IMR-90 (cell line): ENCODE measurements around the gene BLVRB. TPM values are rescaled to one million over a fixed set of nuclear protein-coding genes. Genes with fewer than 3 reads are reported as not detected.

Experiments used
- ATAC-seq: fragments of 200-7000 bp; cut with Tn5 transposase; 2 replicates; pipeline ENCODE4 v1.9.1; 2020; ENCODE audit warnings: low read depth, mild to moderate bottlenecking, moderate library complexity
- BruUV-seq: library from RNA; stranded (reverse); fragments of 400-500 nt; replicated peaks from 2 replicates; lab custom pipeline; 2021; lab: Mats Ljungman, UMichigan
- CTCF ChIA-PET: fragments of 300-600 bp; formaldehyde crosslinking; extraction: SDS; loops from one replicate; lab custom pipeline; 2021; ENCODE audit warnings: antibody characterized with exemption; lab: Yijun Ruan, JAX
- POLR2A ChIA-PET: fragments of 300-600 bp; sonication (Branson Sonifier 250); formaldehyde crosslinking; loops from one replicate; lab custom pipeline; 2022; ENCODE audit warnings: antibody characterized with exemption; ENCODE audit not compliant: unreplicated experiment; lab: Charles Lee
- DNase-seq: peaks from one replicate; pipeline ENCODE4 v3.0.0; 2013
- H2AFZ ChIP-seq: replicated peaks from 2 replicates; pipeline ENCODE3; 2013; ENCODE audit warnings: low read length, mild to moderate bottlenecking; ENCODE audit not compliant: poor library complexity
- H2AK5ac ChIP-seq: 2 replicates; pipeline ENCODE4 v1.6.1; 2013; ENCODE audit warnings: low read depth, low read length, inconsistent platforms
- H2AK9ac ChIP-seq: replicated peaks from 2 replicates; pipeline ENCODE3; 2013; ENCODE audit warnings: mild to moderate bottlenecking, low read depth, low read length, moderate library complexity; ENCODE audit not compliant: poor library complexity
- H2BK120ac ChIP-seq: 2 replicates; pipeline ENCODE4 v1.6.1; 2013; ENCODE audit warnings: low read depth, low read length, inconsistent platforms
- H2BK15ac ChIP-seq: 3 replicates; pipeline ENCODE4 v1.6.1; 2013; ENCODE audit warnings: low read depth, low read length, inconsistent platforms
- H2BK20ac ChIP-seq: 2 replicates; pipeline ENCODE4 v1.6.1; 2013; ENCODE audit warnings: low read depth, mild to moderate bottlenecking, inconsistent platforms, low read length, moderate library complexity
- H2BK5ac ChIP-seq: 2 replicates; pipeline ENCODE4 v1.6.1; 2013; ENCODE audit warnings: mild to moderate bottlenecking, low read depth, low read length, inconsistent platforms; ENCODE audit not compliant: poor library complexity, severe bottlenecking
- H3K14ac ChIP-seq: replicated peaks from 2 replicates; pipeline ENCODE4 v1.6.1; 2013; ENCODE audit warnings: low read depth, low read length, inconsistent platforms
- H3K18ac ChIP-seq: 2 replicates; pipeline ENCODE4 v1.6.1; 2013; ENCODE audit warnings: low read depth, low read length, control low read depth
- H3K23ac ChIP-seq: 2 replicates; pipeline ENCODE4 v1.6.1; 2013; ENCODE audit warnings: low read depth, low read length, inconsistent platforms
- H3K27ac ChIP-seq: 2 replicates; pipeline ENCODE4 v1.5.1; 2013; ENCODE audit warnings: mild to moderate bottlenecking, control low read depth, low read length; ENCODE audit not compliant: insufficient read depth
- H3K27me3 ChIP-seq: 2 replicates; pipeline ENCODE4 v1.6.1; 2013; ENCODE audit warnings: low read length; ENCODE audit not compliant: control insufficient read depth, insufficient read depth
- H3K36me3 ChIP-seq: 2 replicates; pipeline ENCODE4 v1.6.1; 2013; ENCODE audit warnings: low read length, mixed read lengths; ENCODE audit not compliant: control insufficient read depth, insufficient read depth
- H3K4ac ChIP-seq: 2 replicates; pipeline ENCODE4 v1.6.1; 2013; ENCODE audit warnings: low read depth, low read length, inconsistent platforms
- H3K4me1 ChIP-seq: 2 replicates; pipeline ENCODE4 v1.6.1; 2013; ENCODE audit warnings: low read length, mixed read lengths; ENCODE audit not compliant: control insufficient read depth, insufficient read depth
- H3K4me2 ChIP-seq: 2 replicates; pipeline ENCODE4 v1.6.1; 2013; ENCODE audit warnings: low read depth, mild to moderate bottlenecking, control low read depth, low read length, moderate library complexity
- H3K4me3 ChIP-seq: 2 replicates; pipeline ENCODE4 v1.5.1; 2013; ENCODE audit warnings: low read depth, mild to moderate bottlenecking, control low read depth, low read length, moderate library complexity; ENCODE audit not compliant: insufficient read depth
- H3K56ac ChIP-seq: 2 replicates; pipeline ENCODE4 v1.6.1; 2013; ENCODE audit warnings: low read length, inconsistent platforms; ENCODE audit not compliant: insufficient read depth; ENCODE audit errors: extremely low read depth
- H3K79me1 ChIP-seq, 2 experiments: 2 replicates each; pipeline ENCODE4 v1.6.1; 2013; ENCODE audit warnings: low read length in 2 of 2, inconsistent platforms in 1 of 2, low read depth in 1 of 2
- H3K9ac ChIP-seq: 2 replicates; pipeline ENCODE4 v1.6.1; 2013; ENCODE audit warnings: low read depth, low read length, control low read depth
- H3K9me1 ChIP-seq: 2 replicates; pipeline ENCODE4 v1.6.1; 2013; ENCODE audit warnings: low read length, inconsistent platforms; ENCODE audit not compliant: insufficient read depth
- H3K9me3 ChIP-seq: 2 replicates; pipeline ENCODE4 v1.6.1; 2013; ENCODE audit warnings: low read length; ENCODE audit not compliant: control insufficient read depth, insufficient read depth
- H4K20me1 ChIP-seq: 2 replicates; pipeline ENCODE4 v1.6.1; 2013; ENCODE audit warnings: low read length, inconsistent platforms; ENCODE audit not compliant: insufficient read depth
- H4K5ac ChIP-seq: 2 replicates; pipeline ENCODE4 v1.6.1; 2013; ENCODE audit warnings: mild to moderate bottlenecking, low read depth, low read length, control low read depth
- H4K8ac ChIP-seq, 2 experiments: 2 replicates each; pipeline ENCODE4 v1.6.1; 2013; ENCODE audit warnings: low read depth in 2 of 2, low read length in 2 of 2, control low read depth in 1 of 2, inconsistent platforms in 1 of 2
- H4K91ac ChIP-seq: 2 replicates; pipeline ENCODE4 v1.6.1; 2013; ENCODE audit warnings: low read depth, low read length, inconsistent platforms; ENCODE audit not compliant: insufficient read depth
- MXI1 ChIP-seq: IDR thresholded peaks from 2 replicates; pipeline ENCODE4 v1.6.1; 2012; ENCODE audit warnings: low read depth, mild to moderate bottlenecking, low read length, moderate library complexity, borderline replicate concordance
- WGBS, 2 experiments: methylation state at CpG; one replicate each; pipeline versions ENCODE4 v1.1.5 to v1.1.7; 2013; ENCODE audit warnings: missing lambda C conversion rate in 2 of 2; ENCODE audit not compliant: insufficient read length in 1 of 2; ENCODE audit errors: extremely low coverage in 2 of 2; 5-methylcytosine and 5-hydroxymethylcytosine counted together
- dilution Hi-C: fragments of 300-500 bp; cut with HindIII; formaldehyde crosslinking; loops from one replicate; pipeline ENCODE4 v1.14.3; 2018; ENCODE audit warnings: low sequenced_read_pairs; ENCODE audit not compliant: unreplicated experiment
- in situ Hi-C: fragments of 300-500 bp; cut with MboI; formaldehyde crosslinking; loops from 3 replicates; pipeline ENCODE4 v1.14.3; 2019; ENCODE audit warnings: low sequenced_read_pairs, inconsistent platforms, mixed read lengths
- intact Hi-C: fragments of 100-400 bp; cut with micrococcal nuclease; formaldehyde crosslinking; loops from 2 replicates; pipeline ENCODE4 v1.10.0; 2022
- polyA plus RNA-seq, 3 experiments: library from polyadenylated mRNA; depleted of rRNA; stranded (reverse); fragments of >200 nt; gene quantifications; 2 replicates each; pipeline ENCODE4 v1.2.3, GENCODE V29; 2012; ENCODE audit warnings: low replicate concordance in 1 of 3
- total RNA-seq: library from RNA; depleted of rRNA; stranded (reverse); fragments of >200 nt; gene quantifications from 2 replicates; pipeline ENCODE4 v1.2.3, GENCODE V29; 2012

BLVRB gene
- total and polyA plus RNA-seq, 2 of the 4 experiments (the other 2 are of a cell fraction), result 65.2 to 102 TPM

- peak within 1 kb of the TSS; percentile 1 for H2AK9ac ChIP-seq
- no peaks in the 10 kb centered on the region for H3K36me3 ChIP-seq
- peak within 1 kb of the TSS; percentile 92 for H3K4me2 ChIP-seq
- dilution Hi-C loops, result no loop called here
- H2BK5ac ChIP-seq, result no peak within 1 kb of the TSS
- POLR2A ChIA-PET, result interaction anchor here (0.6 kb wide), 1 partner anchor 21 kb away, joined by 5 read pairs; no protein-coding TSS in a partner anchor
- H2BK120ac ChIP-seq, result no peak within 1 kb of the TSS
- peak within 1 kb of the TSS; percentile 39 for H3K4me3 ChIP-seq
- H3K18ac ChIP-seq, result 0 out of 2 replicates have a peak within 1 kb of the TSS, but pooled peaks have one; percentile 10
- no peak within 1 kb of the TSS for H4K5ac ChIP-seq
- H2AK5ac ChIP-seq, result peak within 1 kb of the TSS; percentile 72
- TF ChIP-seq MXI1, result no peak
- intact Hi-C loops, result loop anchor here (10.0 kb wide), 1 partner anchor 58 kb away; no protein-coding TSS in a partner anchor
- peak within 1 kb of the TSS in 1 of 2 experiments; percentile 53; a peak in 1 of 4 replicates for H4K8ac ChIP-seq
- H4K20me1 ChIP-seq, result 0 out of 2 replicates have a peak, but pooled peaks cover 5% of the 10 kb centered on the region
- H2BK20ac ChIP-seq, result no peak within 1 kb of the TSS
- H3K9ac ChIP-seq, result no peak within 1 kb of the TSS
- WGBS, 2 experiments, result 3% methylated on average over 12 of the region's 87 CpGs; no CpG with 5 or more reads in 1 of the 2 experiments
- BruUV-seq, result no TSS peak
- peaks cover 11% of the 10 kb centered on the region; the same call in 1 of the 2 replicates for H3K27me3 ChIP-seq
- peaks cover 16% of the 10 kb centered on the region for H3K4me1 ChIP-seq
- H2AFZ ChIP-seq, result peak within 1 kb of the TSS; percentile 99
- H3K9me1 ChIP-seq, result peaks cover 11% of the 10 kb centered on the region
- ATAC-seq, result no peak
- peaks cover 0 to 25% of the 10 kb centered on the region in 2 experiments; a peak in 2 of 4 replicates for H3K79me1 ChIP-seq
- H3K4ac ChIP-seq, result peak within 1 kb of the TSS; percentile 1; the same call in 1 of the 2 replicates
- H4K91ac ChIP-seq, result no peak within 1 kb of the TSS
- no peak within 1 kb of the TSS for H2BK15ac ChIP-seq
- H3K56ac ChIP-seq, result no peak within 1 kb of the TSS
- DNase-seq, result no peak
- H3K27ac ChIP-seq, result no peak within 1 kb of the TSS
- in situ Hi-C loops, result no loop called here
- H3K9me3 ChIP-seq, result no peaks in the 10 kb centered on the region
- H3K23ac ChIP-seq, result 0 out of 2 replicates have a peak within 1 kb of the TSS, but pooled peaks have one; percentile 14
- H3K14ac ChIP-seq, result no peak within 1 kb of the TSS
- CTCF ChIA-PET, result no interaction called here
These were observed 1.6 kb upstream of the BLVRB start, which contains the start of gene SPTBN4 for GRCh38 chr19:40466985-40467734. TSS of gene SPTBN4 (plus strand) at chr19:40467001. CDS start at chr19:40472622, 5,621 bp downstream.
